ENCODE data around the gene BRSK2. TPM values are rescaled to one million over a fixed set of nuclear protein-coding genes. Genes with fewer than 3 reads are reported as not detected.

Gene BRSK2
- total RNA-seq, 1 donor from 2014 or later, result 0.52 TPM

DNA sequence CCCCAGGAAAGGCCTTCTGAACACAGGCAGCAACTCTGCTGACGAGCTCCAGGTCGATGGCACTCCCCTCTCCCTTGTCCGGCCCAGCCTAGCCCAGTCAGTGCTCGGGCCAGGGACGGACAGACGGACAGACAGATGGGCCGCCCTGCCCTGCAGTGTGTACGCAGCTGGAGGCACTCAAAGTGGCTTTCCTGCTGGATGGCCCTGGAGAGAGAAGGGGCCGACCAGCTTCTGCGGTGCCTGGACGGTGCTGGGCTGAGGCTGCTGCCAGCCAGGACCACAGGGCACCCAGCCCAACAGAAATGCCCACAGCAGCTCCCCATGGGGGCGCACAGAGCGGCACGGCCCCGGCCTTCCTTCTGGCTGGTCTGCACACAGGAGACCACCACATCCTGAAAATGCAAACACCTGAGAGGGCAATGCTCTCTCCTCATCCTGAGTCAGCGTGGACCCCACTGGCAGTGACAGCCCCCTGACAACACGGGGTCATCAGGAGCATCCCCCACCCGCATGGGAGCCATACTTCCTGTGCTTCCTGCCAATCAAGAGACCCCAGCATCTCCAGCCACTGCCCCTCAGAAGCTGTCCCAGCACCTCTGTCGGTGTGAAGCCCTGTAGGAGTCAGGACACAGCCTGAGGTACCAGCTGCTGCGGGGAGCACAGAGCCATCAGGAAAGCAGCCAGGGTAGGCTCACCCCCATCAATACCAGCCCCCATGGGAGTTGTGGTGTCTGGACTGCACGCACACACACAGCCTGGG is 97.5 kb downstream of the BRSK2 start:
- Histone ChIP-seq H3K27me3 (ENCODE audit: low read depth) (no peaks in the 10 kb centered on the region), H3K9me3 (replicated peaks) (no peaks in the 10 kb centered on the region), H3K4me3 (peak overlapping the region; percentile 54), H3K36me3 (no peaks in the 10 kb centered on the region), H3K4me1 (peaks cover 81% of the 10 kb centered on the region), H3K27ac (replicated peaks) (peak overlapping the region; percentile 28)
- peak; percentile 11 for DNase-seq
- intact Hi-C loops (cut with micrococcal nuclease), result no loop called here
- TF ChIP-seq CTCF (IDR thresholded peaks at IDR 0.05; ENCODE audit: borderline replicate concordance), result no peak

DNA sequence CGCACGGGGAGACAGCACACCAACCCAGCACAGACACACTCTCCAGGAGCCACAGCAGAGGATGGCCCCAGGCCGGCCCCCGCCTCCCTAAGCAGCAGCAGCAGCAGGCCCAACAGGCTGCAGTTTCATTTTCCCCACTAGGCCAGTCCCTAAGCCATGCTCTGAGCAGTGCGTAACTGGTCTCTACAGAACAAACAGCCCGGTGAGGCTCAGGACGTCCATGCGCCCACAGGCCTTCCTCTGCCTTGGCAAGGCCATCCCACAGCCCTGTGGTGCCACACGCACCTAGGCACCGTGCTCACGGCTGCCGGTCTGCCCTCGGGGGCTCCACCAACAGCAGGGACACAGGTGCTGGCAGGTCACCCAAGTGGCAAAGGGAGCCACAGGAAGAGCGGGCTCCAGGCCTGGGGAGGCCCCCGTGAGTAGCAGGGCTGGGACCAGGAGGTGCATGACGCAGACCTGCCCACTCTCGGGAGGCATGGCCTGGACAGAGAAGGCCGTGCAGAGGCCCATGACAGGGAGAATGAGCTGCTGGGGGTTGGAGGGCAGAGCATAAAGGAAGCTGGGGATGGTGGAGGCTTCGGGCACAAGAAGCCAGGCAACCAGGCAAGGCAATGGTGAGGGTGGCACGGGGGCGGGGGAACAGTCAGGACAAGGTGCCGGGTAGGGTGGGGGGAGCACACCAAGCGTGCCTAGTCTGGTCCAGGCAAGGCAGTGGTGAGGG is 98.3 kb downstream of the BRSK2 start:
- H3K27me3 ChIP-seq (ENCODE audit: low read depth), result no peaks in the 10 kb centered on the region
- no peak overlapping the region for H3K27ac ChIP-seq (replicated peaks)
- TF ChIP-seq CTCF (IDR thresholded peaks at IDR 0.05; ENCODE audit: borderline replicate concordance), result no peak
- no peak overlapping the region for H3K4me3 ChIP-seq
- DNase-seq, result no peak
- no peaks in the 10 kb centered on the region for H3K36me3 ChIP-seq
- peaks cover 81% of the 10 kb centered on the region for H3K4me1 ChIP-seq
- intact Hi-C loops (cut with micrococcal nuclease), result no loop called here
- H3K9me3 ChIP-seq (replicated peaks), result no peaks in the 10 kb centered on the region

- no peak for DNase-seq
- intact Hi-C loops (cut with micrococcal nuclease), result no loop called here
- H3K27ac ChIP-seq (replicated peaks), result no peak overlapping the region
- peaks cover 81% of the 10 kb centered on the region for H3K4me1 ChIP-seq
- no peaks in the 10 kb centered on the region for H3K36me3 ChIP-seq
- H3K27me3 ChIP-seq (ENCODE audit: low read depth), result no peaks in the 10 kb centered on the region
- no peak overlapping the region for H3K4me3 ChIP-seq
- TF ChIP-seq CTCF (IDR thresholded peaks at IDR 0.05; ENCODE audit: borderline replicate concordance), result no peak
- no peaks in the 10 kb centered on the region for H3K9me3 ChIP-seq (replicated peaks)
Observed at GRCh38 chr11:1488575-1489180, 98.9 kb downstream of the BRSK2 start.

- TF ChIP-seq CTCF (IDR thresholded peaks at IDR 0.05; ENCODE audit: borderline replicate concordance), result no peak
- Histone ChIP-seq H3K9me3 (replicated peaks) (no peaks in the 10 kb centered on the region), H3K4me3 (no peak overlapping the region), H3K27ac (replicated peaks) (no peak overlapping the region), H3K36me3 (no peaks in the 10 kb centered on the region), H3K4me1 (peaks cover 63% of the 10 kb centered on the region), H3K27me3 (ENCODE audit: low read depth) (no peaks in the 10 kb centered on the region)
- DNase-seq, result no peak
- intact Hi-C loops (cut with micrococcal nuclease), result no loop called here
Observed at GRCh38 chr11:1490651-1491050, 100.9 kb downstream of the BRSK2 start.

DNA sequence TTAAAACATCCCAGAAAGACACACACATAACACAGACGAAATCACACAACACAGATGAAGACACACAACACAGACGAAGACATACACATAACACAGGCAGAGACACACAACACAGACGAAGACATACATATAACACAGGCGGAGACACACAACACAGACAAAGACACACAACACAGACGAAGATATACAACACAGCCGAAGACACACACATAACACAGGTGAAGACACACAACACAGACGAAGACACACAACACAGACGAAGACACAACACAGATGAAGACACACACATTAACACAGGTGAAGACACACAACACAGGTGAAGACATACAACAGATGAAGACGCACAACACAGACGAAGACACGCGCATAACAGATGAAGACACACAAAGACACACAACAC is 101.6 kb downstream of the BRSK2 start:
- Histone ChIP-seq H3K4me3 (no peak overlapping the region), H3K27me3 (ENCODE audit: low read depth) (no peaks in the 10 kb centered on the region), H3K27ac (replicated peaks) (no peak overlapping the region), H3K9me3 (replicated peaks) (no peaks in the 10 kb centered on the region), H3K4me1 (peaks cover 61% of the 10 kb centered on the region), H3K36me3 (no peaks in the 10 kb centered on the region)
- no peak for TF ChIP-seq CTCF (IDR thresholded peaks at IDR 0.05; ENCODE audit: borderline replicate concordance)
- no peak for DNase-seq
- intact Hi-C loops (cut with micrococcal nuclease), result no loop called here
